Measurements from ENCODE around the gene GABRB1.
A peak's percentile ranks its signal among the peaks of the same experiment; 100 is the strongest.

The GABRB1 gene

GRCh38 chr4:47118192-47118929 is 87.0 kb downstream of the GABRB1 start:
- no peak for DNase-seq (ENCODE audit: low read depth)

- DNase-seq (ENCODE audit: low read depth): no peak
These were observed 89.4 kb downstream of the GABRB1 start for GRCh38 chr4:47120783-47121182.

GRCh38 chr4:47122592-47123291 is 91.4 kb downstream of the GABRB1 start:
- peak; percentile 21 for DNase-seq (ENCODE audit: low read depth)

- no peak for DNase-seq (ENCODE audit: low read depth)
These were observed 97.6 kb downstream of the GABRB1 start for GRCh38 chr4:47128991-47129390.

GRCh38 chr4:47135210-47135609 is 103.8 kb downstream of the GABRB1 start:
- no peak for DNase-seq (ENCODE audit: low read depth)

GRCh38 chr4:47143261-47143660 is 111.9 kb downstream of the GABRB1 start:
- no peak for DNase-seq (ENCODE audit: low read depth)

- no peak for DNase-seq (ENCODE audit: low read depth)
These were observed 114.3 kb downstream of the GABRB1 start for GRCh38 chr4:47145630-47146029.

- no peak for DNase-seq (ENCODE audit: low read depth)
These were observed 123.5 kb downstream of the GABRB1 start for GRCh38 chr4:47154816-47155370.

GRCh38 chr4:47155919-47156318 is 124.6 kb downstream of the GABRB1 start:
- DNase-seq (ENCODE audit: low read depth): no peak

- DNase-seq (ENCODE audit: low read depth): no peak
These were observed 128.7 kb downstream of the GABRB1 start for GRCh38 chr4:47160095-47160494.

- no peak for DNase-seq (ENCODE audit: low read depth)
These were observed 136.0 kb downstream of the GABRB1 start for GRCh38 chr4:47167081-47168035.

GRCh38 chr4:47184083-47184482 is 152.7 kb downstream of the GABRB1 start:
- no peak for DNase-seq (ENCODE audit: low read depth)

- DNase-seq (ENCODE audit: low read depth): no peak
These were observed 154.4 kb downstream of the GABRB1 start for GRCh38 chr4:47185761-47186160.

GRCh38 chr4:47187608-47188007 is 156.2 kb downstream of the GABRB1 start:
- no peak for DNase-seq (ENCODE audit: low read depth)

- DNase-seq (ENCODE audit: low read depth): no peak
These were observed 161.8 kb downstream of the GABRB1 start for GRCh38 chr4:47193179-47193578.

GRCh38 chr4:47194036-47194737 is 162.8 kb downstream of the GABRB1 start:
- DNase-seq (ENCODE audit: low read depth): no peak

GRCh38 chr4:47195706-47196105 is 164.3 kb downstream of the GABRB1 start:
- DNase-seq (ENCODE audit: low read depth): no peak

GRCh38 chr4:47198791-47199190 is 167.4 kb downstream of the GABRB1 start:
- no peak for DNase-seq (ENCODE audit: low read depth)

- no peak for DNase-seq (ENCODE audit: low read depth)
These were observed 172.2 kb downstream of the GABRB1 start for GRCh38 chr4:47203593-47203992.

GRCh38 chr4:47207555-47207954 is 176.2 kb downstream of the GABRB1 start:
- no peak for DNase-seq (ENCODE audit: low read depth)

GRCh38 chr4:47209833-47210232 is 178.5 kb downstream of the GABRB1 start:
- DNase-seq (ENCODE audit: low read depth): no peak

- DNase-seq (ENCODE audit: low read depth): no peak
These were observed 179.5 kb downstream of the GABRB1 start for GRCh38 chr4:47210828-47211227.
